Activated CD4-positive, alpha-beta memory T cell treated with anti-CD3 and anti-CD28 coated beads for 36 hours (primary cell): ENCODE results near the gene LCN6. TPM values are rescaled to one million over a fixed set of nuclear protein-coding genes. Genes with fewer than 3 reads are reported as not detected.
"Not testable (repeated sequence)": the region's sequence is repeated elsewhere in the genome, so short reads cannot be mapped to it uniquely, and the experiment has no call there.

Source experiments
- CTCF ChIA-PET: fragments of 350-600 bp; sonication (Branson Sonifier 250); formaldehyde crosslinking; loops from one replicate; lab custom pipeline; 2021; ENCODE audit warnings: antibody characterized with exemption, inconsistent platforms; lab: Charles Lee
- POLR2A ChIA-PET: fragments of 350-600 bp; sonication (Branson Sonifier 250); formaldehyde crosslinking; loops from one replicate; lab custom pipeline; 2021; ENCODE audit warnings: antibody characterized with exemption; lab: Charles Lee
- DNase-seq: peaks from one replicate; pipeline ENCODE4 v3.0.0-alpha.2; 2020
- H3K27ac Mint-ChIP-seq: one replicate; pipeline ENCODE4 v1.8.0; 2021; ENCODE audit warnings: mixed read lengths
- H3K27me3 Mint-ChIP-seq: one replicate; pipeline ENCODE4 v1.8.0; 2021; ENCODE audit warnings: mixed read lengths
- H3K36me3 Mint-ChIP-seq: one replicate; pipeline ENCODE4 v1.8.0; 2021; ENCODE audit warnings: mixed read lengths
- H3K4me1 Mint-ChIP-seq: one replicate; pipeline ENCODE4 v1.8.0; 2021; ENCODE audit warnings: low read depth, mixed read lengths
- H3K4me3 Mint-ChIP-seq: one replicate; pipeline ENCODE4 v1.8.0; 2021; ENCODE audit warnings: mild to moderate bottlenecking, mixed read lengths
- H3K9me3 Mint-ChIP-seq: one replicate; pipeline ENCODE4 v1.8.0; 2021; ENCODE audit warnings: mixed read lengths
- intact Hi-C: fragments of 100-400 bp; cut with micrococcal nuclease; formaldehyde crosslinking; loops from one replicate; pipeline ENCODE4 v1.15.1; 2023
- total RNA-seq, 2 experiments: library from RNA; stranded (reverse); gene quantifications; one replicate each; pipeline ENCODE4 v1.2.3, GENCODE V29; 2021

LCN6 gene
- total RNA-seq, 2 experiments from 2014 or later: not detected

DNA sequence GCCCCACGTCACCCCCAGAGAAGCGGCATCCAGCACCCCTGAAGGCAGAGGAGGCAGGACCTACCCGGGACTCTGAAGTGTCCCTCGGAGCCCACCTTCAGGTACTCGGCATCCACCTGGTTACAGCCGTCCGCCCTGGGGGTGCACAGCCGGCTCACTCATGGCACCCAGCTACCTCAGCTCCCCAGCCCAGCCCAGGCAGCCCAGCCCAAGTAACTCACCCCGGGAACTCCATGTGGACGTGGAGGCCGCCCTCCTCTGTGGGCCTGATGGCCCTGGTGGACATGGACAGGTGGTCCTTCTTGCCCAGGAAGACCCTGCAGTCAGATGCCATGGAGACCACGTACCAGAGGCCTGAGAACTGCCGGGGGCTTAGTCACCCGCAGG is 15.3 kb upstream of the LCN6 start:
- H3K27ac Mint-ChIP-seq: no peak overlapping the region
- CTCF ChIA-PET: interaction anchor here (0.9 kb wide), 1 partner anchor 24 kb away, joined by 3 read pairs; no protein-coding TSS in a partner anchor
- intact Hi-C loops: no loop called here
- peaks cover 15% of the 10 kb centered on the region for H3K4me1 Mint-ChIP-seq
- no peak for DNase-seq
- H3K4me3 Mint-ChIP-seq: no peak overlapping the region
- H3K27me3 Mint-ChIP-seq: peaks cover 21% of the 10 kb centered on the region
- H3K9me3 Mint-ChIP-seq: no peaks in the 10 kb centered on the region
- POLR2A ChIA-PET: no interaction called here
- no peaks in the 10 kb centered on the region for H3K36me3 Mint-ChIP-seq

DNA sequence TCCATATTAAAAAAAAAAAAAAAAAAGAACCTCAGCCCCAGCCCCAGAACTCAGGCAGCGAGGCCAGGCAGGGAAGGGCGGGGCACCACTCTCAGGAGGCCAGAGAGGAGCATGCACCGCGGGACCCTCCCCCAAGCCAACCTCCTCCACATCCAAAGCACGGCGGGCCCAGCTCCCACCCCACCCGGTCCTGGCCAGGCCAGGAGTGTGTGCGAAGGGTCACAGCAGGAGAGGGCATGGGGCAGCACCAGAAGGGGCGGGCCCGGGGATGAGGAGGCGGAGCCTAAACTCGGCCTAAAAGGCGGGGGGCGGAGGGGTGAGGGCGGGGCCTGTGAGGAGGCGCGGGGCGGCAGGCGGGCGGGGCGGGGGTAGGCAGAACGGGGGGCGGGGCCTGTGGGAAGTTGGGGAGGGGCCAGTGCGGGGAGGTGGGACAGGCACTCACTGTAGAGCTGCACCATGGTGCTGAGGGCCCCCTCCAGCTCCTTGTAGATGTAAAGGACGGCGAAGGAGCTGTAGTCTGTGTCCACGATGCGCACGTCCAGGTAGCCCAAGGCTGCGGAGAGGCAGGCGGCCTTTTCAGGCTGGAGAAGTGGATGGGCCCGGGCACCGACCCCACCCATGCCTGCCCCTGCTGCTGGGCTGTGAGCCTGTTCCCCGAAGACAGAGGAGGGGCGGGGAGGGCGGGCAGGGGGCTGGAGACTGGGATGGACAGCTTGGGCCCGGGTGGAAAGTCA is 14.8 kb upstream of the LCN6 start:
- H3K36me3 Mint-ChIP-seq: no peaks in the 10 kb centered on the region
- H3K4me3 Mint-ChIP-seq: no peak overlapping the region
- H3K27me3 Mint-ChIP-seq: peaks cover 20% of the 10 kb centered on the region
- intact Hi-C loops: no loop called here
- ChIA-PET POLR2A (no interaction called here), CTCF (interaction anchor here (0.9 to 1.1 kb wide), 2 partner anchors 12 to 24 kb away, joined by 3 read pairs; no protein-coding TSS in a partner anchor)
- no peak overlapping the region for H3K27ac Mint-ChIP-seq
- DNase-seq: peak; percentile 50
- H3K4me1 Mint-ChIP-seq: peaks cover 15% of the 10 kb centered on the region
- no peaks in the 10 kb centered on the region for H3K9me3 Mint-ChIP-seq

DNA sequence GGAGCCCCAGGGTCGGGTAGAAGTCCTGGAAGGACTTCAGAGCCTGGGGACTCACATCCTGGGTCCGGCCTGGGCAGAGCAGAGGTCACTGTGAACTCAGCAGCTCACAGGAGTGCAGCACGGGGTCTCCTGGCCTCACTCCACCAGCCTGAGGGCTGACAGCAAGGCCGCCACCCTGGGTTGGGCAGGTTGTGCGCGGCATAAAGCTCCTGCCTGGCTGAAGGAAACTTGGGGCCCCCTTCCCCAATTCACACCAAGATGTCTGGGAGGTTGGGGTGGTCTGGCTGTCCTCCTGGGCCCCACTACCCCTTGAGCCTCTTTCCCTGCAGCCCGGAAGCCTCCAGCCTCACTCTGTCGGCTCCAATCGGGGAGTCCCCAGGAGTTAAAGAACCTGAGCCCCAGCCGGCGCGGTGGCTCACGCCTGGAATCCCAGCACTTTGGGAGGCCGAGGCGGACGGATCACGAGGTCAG is 13.9 kb upstream of the LCN6 start:
- DNase-seq: no peak
- Mint-ChIP-seq H3K4me3 (no peak overlapping the region), H3K27me3 (peaks cover 14% of the 10 kb centered on the region), H3K4me1 (peaks cover 13% of the 10 kb centered on the region), H3K9me3 (no peaks in the 10 kb centered on the region), H3K36me3 (no peaks in the 10 kb centered on the region), H3K27ac (no peak overlapping the region)
- ChIA-PET CTCF (interaction anchor here (1.1 kb wide), 1 partner anchor 12 kb away, joined by 3 read pairs; no protein-coding TSS in a partner anchor), POLR2A (no interaction called here)
- intact Hi-C loops: no loop called here

DNA sequence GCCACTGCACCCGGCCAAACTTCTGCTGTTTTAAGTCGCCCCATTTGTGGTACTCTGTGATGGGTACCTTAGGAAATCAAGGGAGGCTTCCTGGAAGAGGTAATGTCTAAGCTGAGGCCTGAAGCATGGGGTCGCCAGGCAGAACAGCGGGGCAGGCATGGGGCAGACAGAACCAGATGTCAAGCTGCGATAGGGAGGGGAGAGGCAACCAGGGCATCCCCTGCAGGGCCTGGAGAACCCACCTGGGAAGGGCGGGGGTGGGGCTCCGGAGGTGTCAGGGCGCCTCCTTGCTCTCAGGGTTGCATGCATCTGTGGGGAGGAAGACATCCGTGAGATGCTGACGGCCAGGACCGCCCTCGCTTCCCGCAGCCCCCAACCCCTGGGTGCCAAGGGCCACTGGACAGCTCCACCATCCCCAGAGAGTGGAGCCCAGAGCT is 13.2 kb upstream of the LCN6 start:
- Mint-ChIP-seq H3K27me3 (peaks cover 12% of the 10 kb centered on the region), H3K27ac (no peak overlapping the region), H3K4me1 (peaks cover 6% of the 10 kb centered on the region), H3K9me3 (no peaks in the 10 kb centered on the region), H3K4me3 (no peak overlapping the region), H3K36me3 (no peaks in the 10 kb centered on the region)
- DNase-seq: no peak
- intact Hi-C loops: no loop called here
- ChIA-PET POLR2A (no interaction called here), CTCF (interaction anchor here (1.4 to 1.7 kb wide), 2 partner anchors 11 to 16 kb away, joined by 5 to 6 read pairs; no protein-coding TSS in a partner anchor)

DNA sequence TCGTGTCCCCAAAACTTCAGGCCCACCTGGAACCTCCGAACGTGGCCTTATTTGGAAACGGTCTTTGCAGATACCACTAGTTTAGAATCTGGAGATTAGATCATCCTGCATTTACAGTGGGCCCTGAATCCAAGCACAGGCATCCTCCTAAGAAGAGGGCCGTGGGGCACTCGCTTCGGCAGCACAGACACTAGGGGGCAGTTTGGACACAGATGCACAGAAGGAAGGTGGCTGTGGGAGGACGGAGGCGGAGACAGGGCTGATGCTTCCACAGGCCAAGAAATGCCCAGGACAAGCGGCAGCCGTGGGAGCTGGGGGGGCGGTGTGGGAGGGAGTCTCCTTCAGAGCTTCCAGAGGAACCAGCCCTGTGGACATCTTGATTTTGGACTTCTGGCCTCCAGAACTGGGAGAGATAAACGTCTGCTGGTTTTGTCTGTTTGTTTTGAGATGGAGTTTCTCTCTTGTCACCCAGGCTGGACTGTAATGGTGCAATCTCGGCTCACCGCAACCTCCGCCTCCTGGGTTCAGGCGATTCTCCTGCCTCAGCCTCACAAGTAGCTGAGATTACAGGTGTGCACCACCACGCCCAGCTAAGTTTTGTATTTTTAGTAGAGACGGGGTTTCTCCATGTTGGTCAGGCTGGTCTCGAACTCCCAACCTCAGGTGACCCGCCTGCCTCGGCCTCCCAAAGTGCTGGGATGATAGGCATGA is 12.7 kb upstream of the LCN6 start:
- H3K36me3 Mint-ChIP-seq, intact Hi-C loops, H3K27ac Mint-ChIP-seq, H3K4me1 Mint-ChIP-seq, H3K9me3 Mint-ChIP-seq, POLR2A ChIA-PET, H3K4me3 Mint-ChIP-seq: not testable (repeated sequence)
- peaks cover 16% of the 10 kb centered on the region for H3K27me3 Mint-ChIP-seq
- peak; percentile 48 for DNase-seq
- CTCF ChIA-PET: interaction anchor here (1.4 to 1.9 kb wide), 3 partner anchors 10 to 274 kb away, joined by 5 to 8 read pairs (median 6); no protein-coding TSS in a partner anchor

DNA sequence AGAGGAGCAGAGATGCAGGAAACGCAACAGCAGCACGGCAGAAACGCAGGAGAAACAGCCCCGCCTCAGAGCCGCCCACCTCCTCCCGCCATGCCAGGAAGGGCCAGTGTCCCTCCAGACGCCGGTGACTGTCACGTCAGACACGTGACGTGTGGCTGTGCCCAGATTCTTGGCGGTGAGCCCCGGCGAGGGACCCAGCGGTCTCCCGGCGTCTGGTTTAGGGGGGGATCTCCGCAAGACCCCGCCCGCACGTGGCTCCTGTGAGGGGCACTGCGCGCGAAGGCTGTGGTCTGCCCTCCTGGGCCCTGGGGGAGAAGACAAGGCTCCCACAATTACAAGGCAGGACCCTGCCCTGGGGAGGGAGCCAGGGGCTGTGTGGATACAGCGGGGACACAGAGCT is 12.1 kb upstream of the LCN6 start:
- Mint-ChIP-seq H3K4me3 (no peak overlapping the region), H3K27ac (no peak overlapping the region), H3K36me3 (peaks cover 5% of the 10 kb centered on the region), H3K27me3 (peaks cover 21% of the 10 kb centered on the region), H3K9me3 (peaks cover 11% of the 10 kb centered on the region), H3K4me1 (peaks cover under 1% of the 10 kb centered on the region)
- POLR2A ChIA-PET: no interaction called here
- CTCF ChIA-PET: interaction anchor here (1.1 to 1.9 kb wide), 4 partner anchors 10 to 275 kb away, joined by 5 to 8 read pairs (median 6); no protein-coding TSS in a partner anchor
- intact Hi-C loops: no loop called here
- no peak for DNase-seq

DNA sequence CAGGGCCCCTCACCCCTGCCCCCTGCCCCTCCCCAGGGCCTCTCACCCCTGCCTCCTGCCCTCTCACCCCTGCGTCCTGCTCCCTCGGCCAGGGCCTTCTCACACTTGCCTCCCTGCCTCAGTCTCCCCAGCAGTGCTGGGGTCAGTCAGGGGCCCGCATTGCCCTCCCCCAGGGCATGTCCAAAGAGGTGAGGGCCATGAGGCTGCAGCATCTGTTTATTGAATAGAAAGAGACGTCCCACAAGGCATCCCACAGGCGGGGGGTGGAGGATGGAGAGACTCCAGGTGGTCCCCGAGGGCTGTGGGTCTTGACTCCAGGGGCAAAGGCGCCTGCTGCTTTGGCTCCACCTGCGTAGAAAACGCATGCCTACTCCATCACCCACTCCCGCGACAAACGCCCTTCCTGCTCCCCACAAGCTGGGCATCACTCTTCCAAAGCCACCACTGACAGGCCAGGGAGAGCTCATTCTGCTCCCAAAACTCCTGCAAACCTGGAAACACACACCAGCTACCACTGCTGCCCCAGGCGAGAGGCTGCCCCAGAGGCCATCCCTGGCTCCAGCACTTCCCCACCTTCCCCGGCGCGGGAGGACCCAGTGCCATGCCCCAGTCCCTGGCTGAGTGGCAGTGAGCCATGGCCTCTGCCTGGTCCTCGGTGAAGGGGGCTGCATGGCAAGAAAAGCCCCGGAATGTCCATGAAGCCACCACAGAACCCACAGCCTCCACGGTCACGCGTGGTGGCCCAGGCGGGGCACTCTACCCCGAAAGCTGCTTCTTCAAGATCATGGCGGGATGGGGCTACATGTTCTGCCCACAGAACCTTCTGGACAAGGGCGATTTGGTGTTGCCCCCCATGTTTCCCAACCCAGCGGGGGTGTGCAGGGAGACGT is 11.4 kb upstream of the LCN6 start:
- peaks cover 6% of the 10 kb centered on the region for H3K36me3 Mint-ChIP-seq
- no peaks in the 10 kb centered on the region for H3K4me1 Mint-ChIP-seq
- CTCF ChIA-PET: interaction anchor here (1.1 to 2.9 kb wide), 6 partner anchors 18 to 276 kb away, joined by 5 to 17 read pairs (median 6); no protein-coding TSS in a partner anchor

DNA sequence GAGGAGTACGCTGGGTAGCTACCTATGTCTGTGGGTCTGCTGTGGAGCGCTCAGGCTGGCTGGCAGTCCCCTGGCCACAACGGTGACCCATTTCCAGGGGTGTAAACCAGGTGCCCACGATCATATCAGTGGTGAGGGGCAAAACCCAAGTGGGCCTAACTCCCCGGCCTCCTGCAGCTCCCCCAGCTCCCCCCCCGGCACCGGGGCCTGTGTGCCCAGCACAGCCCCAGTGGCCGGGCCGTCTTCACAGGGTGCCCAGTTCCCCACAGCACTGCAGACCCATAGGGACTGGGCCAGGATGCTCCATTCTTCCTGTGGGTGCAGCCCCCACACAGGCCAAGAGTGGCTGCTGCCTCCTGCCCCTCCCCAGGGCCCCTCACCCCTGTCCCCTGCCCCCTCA is 10.7 kb upstream of the LCN6 start:
- intact Hi-C loops: loop anchor here (10.0 kb wide), 1 partner anchor 54 kb away; no protein-coding TSS in a partner anchor
- DNase-seq: no peak
- ChIA-PET CTCF (interaction anchor here (0.7 to 2.9 kb wide), 6 partner anchors 17 to 276 kb away, joined by 3 to 17 read pairs (median 6); no protein-coding TSS in a partner anchor), POLR2A (no interaction called here)
- Mint-ChIP-seq H3K4me3 (no peak overlapping the region), H3K27ac (no peak overlapping the region), H3K4me1 (no peaks in the 10 kb centered on the region), H3K36me3 (peaks cover 6% of the 10 kb centered on the region), H3K9me3 (peaks cover 12% of the 10 kb centered on the region), H3K27me3 (peaks cover 21% of the 10 kb centered on the region)

More for the DNA sequence above, 11.4 kb upstream of the LCN6 start:
- H3K27ac Mint-ChIP-seq: no peak overlapping the region
- H3K27me3 Mint-ChIP-seq: peaks cover 21% of the 10 kb centered on the region
- no peak overlapping the region for H3K4me3 Mint-ChIP-seq
- H3K9me3 Mint-ChIP-seq: peaks cover 12% of the 10 kb centered on the region
- POLR2A ChIA-PET: no interaction called here
- intact Hi-C loops: loop anchor here (10.0 kb wide), 1 partner anchor 55 kb away; no protein-coding TSS in a partner anchor
- no peak for DNase-seq

DNA sequence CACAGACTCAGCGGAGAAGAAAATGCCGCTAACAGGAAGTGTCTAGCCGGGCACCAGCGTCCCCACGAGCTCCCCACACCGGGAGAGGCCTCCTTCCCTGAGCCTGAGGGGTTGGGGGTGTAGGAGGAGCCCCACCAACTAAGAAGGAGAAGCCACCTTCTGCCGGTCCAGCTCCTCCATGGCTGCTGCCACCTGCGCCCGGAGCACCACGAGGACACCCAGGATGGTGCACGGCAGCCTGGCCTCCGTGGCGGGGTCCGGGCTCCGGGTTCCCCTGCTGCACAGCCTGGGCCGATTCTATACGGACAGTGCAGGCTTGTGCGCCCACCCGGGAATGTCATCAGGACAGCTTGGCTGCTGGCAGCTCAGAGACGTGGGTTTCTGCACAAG is 9.4 kb upstream of the LCN6 start:
- no peak overlapping the region for H3K4me3 Mint-ChIP-seq
- H3K4me1 Mint-ChIP-seq: no peaks in the 10 kb centered on the region
- ChIA-PET POLR2A (no interaction called here), CTCF (interaction anchor here (0.7 to 2.9 kb wide), 7 partner anchors 11 to 42 kb away, joined by 3 to 17 read pairs (median 5); no protein-coding TSS in a partner anchor)
- intact Hi-C loops: loop anchor here (10.0 kb wide), 1 partner anchor 53 kb away; no protein-coding TSS in a partner anchor
- H3K27ac Mint-ChIP-seq: no peak overlapping the region
- H3K27me3 Mint-ChIP-seq: peaks cover 18% of the 10 kb centered on the region
- peaks cover 6% of the 10 kb centered on the region for H3K36me3 Mint-ChIP-seq
- H3K9me3 Mint-ChIP-seq: peaks cover 14% of the 10 kb centered on the region
- DNase-seq: no peak

DNA sequence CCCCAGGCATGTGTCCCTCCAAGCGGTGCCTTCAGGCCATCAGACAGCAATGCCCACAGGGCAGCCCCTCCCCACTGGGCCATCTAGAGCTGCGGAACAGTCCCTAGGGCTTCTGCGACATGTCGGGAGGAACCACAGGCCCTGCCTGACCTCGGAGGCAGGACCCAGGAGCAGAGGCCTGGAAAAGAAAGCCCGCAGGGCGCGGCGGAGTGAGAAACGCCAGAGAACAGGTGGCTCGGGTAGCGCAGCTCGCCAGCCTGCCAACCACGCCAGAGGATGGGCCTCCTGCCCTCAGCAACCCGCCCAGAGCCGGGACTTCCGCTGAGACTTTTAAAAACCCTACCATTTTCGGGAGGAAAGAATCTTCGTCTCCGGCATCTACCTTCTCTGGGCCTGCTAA is 9.0 kb upstream of the LCN6 start:
- intact Hi-C loops: loop anchor here (10.0 kb wide), 1 partner anchor 53 kb away; no protein-coding TSS in a partner anchor
- no peak overlapping the region for H3K27ac Mint-ChIP-seq
- H3K36me3 Mint-ChIP-seq: peaks cover 10% of the 10 kb centered on the region
- CTCF ChIA-PET: interaction anchor here (0.7 to 2.9 kb wide), 6 partner anchors 12 to 43 kb away, joined by 3 to 17 read pairs (median 4); no protein-coding TSS in a partner anchor
- no peak for DNase-seq
- H3K9me3 Mint-ChIP-seq: peaks cover 18% of the 10 kb centered on the region
- no peak overlapping the region for H3K4me3 Mint-ChIP-seq
- no peaks in the 10 kb centered on the region for H3K4me1 Mint-ChIP-seq
- H3K27me3 Mint-ChIP-seq: peaks cover 19% of the 10 kb centered on the region
- POLR2A ChIA-PET: no interaction called here

DNA sequence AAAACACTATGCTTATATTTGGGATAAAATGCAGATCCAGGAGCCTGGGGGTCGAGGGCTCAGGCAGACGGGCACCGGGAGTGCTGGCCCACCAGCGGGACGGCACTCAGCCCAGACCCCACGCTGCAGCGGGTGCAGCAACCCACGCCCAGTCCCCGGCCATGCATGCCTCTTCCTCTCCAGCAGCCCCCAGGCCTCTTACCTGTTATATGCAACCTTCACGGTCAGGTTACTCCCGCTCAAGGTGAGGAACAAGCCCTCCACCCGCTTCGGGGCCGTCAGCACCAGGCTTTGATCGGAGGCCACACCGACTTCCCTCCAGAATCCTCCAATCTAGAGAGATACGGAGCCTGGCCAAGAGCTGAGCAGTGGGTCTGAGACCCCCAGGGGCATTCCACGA is 8.5 kb upstream of the LCN6 start:
- Mint-ChIP-seq H3K27me3 (peaks cover 24% of the 10 kb centered on the region), H3K9me3 (peaks cover 23% of the 10 kb centered on the region), H3K36me3 (peaks cover 15% of the 10 kb centered on the region), H3K4me3 (no peak overlapping the region), H3K4me1 (no peaks in the 10 kb centered on the region), H3K27ac (no peak overlapping the region)
- ChIA-PET CTCF (interaction anchor here (2.9 kb wide), 1 partner anchor 21 kb away, joined by 17 read pairs; no protein-coding TSS in a partner anchor), POLR2A (no interaction called here)
- intact Hi-C loops: loop anchor here (10.0 kb wide), 1 partner anchor 52 kb away; no protein-coding TSS in a partner anchor
- DNase-seq: no peak
